Measurements from ENCODE around the gene SIK2.
A peak's percentile ranks its signal among the peaks of the same experiment; 100 is the strongest.
"Not testable (repeated sequence)": the region's sequence is repeated elsewhere in the genome, so short reads cannot be mapped to it uniquely, and the experiment has no call there.

The SIK2 gene

GRCh38 chr11:111699579-111700156 is 97.4 kb downstream of the SIK2 start:
- DNase-seq (ENCODE audit: low spot score): no peak

- DNase-seq (ENCODE audit: low spot score): no peak
Observed at GRCh38 chr11:111700162-111700561, 97.9 kb downstream of the SIK2 start.

GRCh38 chr11:111702623-111703022 is 100.4 kb downstream of the SIK2 start:
- DNase-seq (ENCODE audit: low spot score): no peak

- no peak for DNase-seq (ENCODE audit: low spot score)
Observed at GRCh38 chr11:111703576-111703975, 101.3 kb downstream of the SIK2 start.

- no peak for DNase-seq (ENCODE audit: low spot score)
Observed at GRCh38 chr11:111707039-111707690, 104.9 kb downstream of the SIK2 start.

- no peak for DNase-seq (ENCODE audit: low spot score)
Observed at GRCh38 chr11:111707691-111708067, 105.4 kb downstream of the SIK2 start.

- no peak for DNase-seq (ENCODE audit: low spot score)
Observed at GRCh38 chr11:111714522-111714921, 112.3 kb downstream of the SIK2 start.

GRCh38 chr11:111715142-111715816 is 113.0 kb downstream of the SIK2 start:
- no peak for DNase-seq (ENCODE audit: low spot score)

- DNase-seq (ENCODE audit: low spot score): not testable (repeated sequence)
Observed at GRCh38 chr11:111717660-111718059, 115.4 kb downstream of the SIK2 start.

- no peak for DNase-seq (ENCODE audit: low spot score)
Observed at GRCh38 chr11:111718436-111718835, 116.2 kb downstream of the SIK2 start.

- DNase-seq (ENCODE audit: low spot score): no peak
Observed at GRCh38 chr11:111718859-111719258, 116.6 kb downstream of the SIK2 start.

- no peak for DNase-seq (ENCODE audit: low spot score)
Observed at GRCh38 chr11:111719379-111719778, 117.1 kb downstream of the SIK2 start.

- no peak for DNase-seq (ENCODE audit: low spot score)
Observed at GRCh38 chr11:111720801-111721494, 118.7 kb downstream of the SIK2 start.

GRCh38 chr11:111722501-111722900 is 120.3 kb downstream of the SIK2 start:
- DNase-seq (ENCODE audit: low spot score): no peak

GRCh38 chr11:111723595-111723994 is 121.3 kb downstream of the SIK2 start:
- no peak for DNase-seq (ENCODE audit: low spot score)

GRCh38 chr11:111724615-111725129 is 122.4 kb downstream of the SIK2 start:
- DNase-seq (ENCODE audit: low spot score): no peak

GRCh38 chr11:111725621-111726020 is 123.4 kb downstream of the SIK2 start:
- DNase-seq (ENCODE audit: low spot score): no peak

GRCh38 chr11:111726301-111726713 is 124.1 kb downstream of the SIK2 start:
- DNase-seq (ENCODE audit: low spot score): peak; percentile 65

- DNase-seq (ENCODE audit: low spot score): no peak
Observed at GRCh38 chr11:111727431-111727830, 125.2 kb downstream of the SIK2 start.

- no peak for DNase-seq (ENCODE audit: low spot score)
Observed at GRCh38 chr11:111729071-111729830, 127.0 kb downstream of the SIK2 start.

GRCh38 chr11:111729831-111730311 is 127.6 kb downstream of the SIK2 start:
- DNase-seq (ENCODE audit: low spot score): no peak
